GM19351 (cell line): ENCODE data around the gene FAM76B.

ENCODE experiments used
- ATAC-seq: cut with Tn5 transposase; IDR thresholded peaks from one replicate; pipeline ENCODE4 v1.9.1; 2021; ENCODE audit warnings: mild to moderate bottlenecking, moderate library complexity; ENCODE audit not compliant: unreplicated experiment

Gene FAM76B

DNA sequence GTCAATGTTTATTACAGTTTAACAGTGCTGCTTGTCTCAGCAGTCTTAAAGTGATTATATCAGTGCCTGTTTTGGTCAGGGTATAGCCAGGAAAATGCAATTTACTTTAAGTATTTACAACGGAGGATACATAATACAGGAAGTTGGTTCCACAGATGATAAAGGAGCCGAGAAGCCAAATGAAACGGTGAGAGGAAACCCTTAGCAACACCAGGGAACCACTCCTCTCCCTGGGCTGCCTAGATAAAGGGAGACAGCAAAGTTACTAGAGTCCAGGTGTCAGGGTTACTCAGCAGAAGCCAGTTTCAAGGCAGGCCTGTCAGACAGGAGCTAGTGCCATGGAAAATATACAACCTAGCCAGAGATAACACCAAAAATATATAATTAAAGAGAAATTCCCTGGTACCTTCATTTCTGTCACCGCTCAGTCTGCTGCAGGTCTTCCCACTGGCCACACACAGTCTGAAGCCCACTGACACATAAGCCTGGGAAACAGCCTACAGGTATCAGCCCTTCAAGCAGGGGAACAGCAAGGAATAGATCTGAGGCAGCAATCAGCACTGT lies 55.5 kb downstream of the FAM76B start:
- ATAC-seq = no peak

DNA sequence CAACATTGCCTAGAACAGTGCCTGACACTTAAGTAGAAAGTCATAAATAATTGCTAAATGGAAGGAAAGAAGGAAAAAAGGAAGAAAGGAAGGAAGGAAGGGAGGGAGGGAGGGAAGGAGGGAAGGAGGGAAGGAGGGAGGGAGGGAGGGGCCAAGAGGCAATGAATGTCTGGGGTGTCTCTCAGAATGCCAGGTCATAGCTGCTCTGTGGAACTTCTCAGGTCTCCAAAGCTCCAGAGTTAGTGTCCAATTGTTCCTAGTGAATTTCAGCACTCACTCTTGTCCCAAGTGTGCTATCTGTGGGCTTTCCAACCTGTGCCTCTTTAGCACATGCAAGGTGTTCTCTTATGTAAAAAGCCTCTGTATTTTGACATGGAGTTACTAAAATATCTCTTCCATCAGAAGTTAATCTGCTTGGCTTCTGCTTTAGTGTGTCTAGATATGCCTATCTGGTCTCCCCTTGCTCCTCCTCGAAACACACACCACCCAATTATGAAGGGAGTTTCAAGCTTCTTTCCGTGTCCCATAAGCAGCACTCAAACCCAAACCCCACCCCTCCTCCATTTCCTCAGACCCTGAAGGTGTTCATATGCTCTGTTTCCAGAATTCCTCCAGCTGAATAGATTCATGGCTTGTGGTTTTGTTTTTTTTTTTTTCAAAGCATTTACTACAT lies 56.5 kb downstream of the FAM76B start:
- no peak for ATAC-seq

DNA sequence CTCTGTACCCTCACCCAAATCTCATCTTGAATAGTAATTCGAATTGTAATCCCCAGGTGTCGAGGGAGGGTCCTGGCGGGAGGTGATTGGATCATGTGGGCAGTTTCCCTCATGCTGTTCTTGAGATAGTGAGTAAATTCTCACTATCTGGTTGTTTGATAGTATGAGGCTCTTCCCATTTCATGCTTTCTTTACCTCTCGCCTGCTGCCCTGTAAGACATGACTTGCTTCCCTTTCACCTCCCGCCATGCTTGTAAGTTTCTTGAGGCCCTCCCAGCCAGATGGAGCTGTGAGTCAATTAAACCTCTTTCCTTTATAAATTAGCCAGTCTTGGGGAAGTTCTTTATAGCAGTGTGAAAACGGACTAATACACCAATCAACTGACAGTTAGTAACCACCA lies 60.1 kb downstream of the FAM76B start:
- no peak for ATAC-seq

DNA sequence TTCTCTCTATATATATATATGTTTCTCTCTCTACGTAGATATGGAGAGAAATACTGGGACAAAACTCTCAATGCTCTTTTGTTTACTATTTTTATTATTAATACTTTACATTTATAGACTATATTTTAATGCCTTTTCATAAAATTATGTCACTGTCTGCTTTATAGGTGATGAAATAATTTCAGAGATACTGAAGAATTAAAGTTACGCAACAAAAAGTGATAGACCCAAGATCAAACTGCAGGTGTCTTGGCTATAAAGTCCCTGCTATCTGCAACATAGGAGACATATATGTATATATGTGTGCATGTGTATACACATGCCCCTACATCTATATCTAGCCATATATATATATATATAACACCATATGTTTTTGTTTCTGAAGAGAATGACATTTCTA lies 60.8 kb downstream of the FAM76B start:
- ATAC-seq = no peak

DNA sequence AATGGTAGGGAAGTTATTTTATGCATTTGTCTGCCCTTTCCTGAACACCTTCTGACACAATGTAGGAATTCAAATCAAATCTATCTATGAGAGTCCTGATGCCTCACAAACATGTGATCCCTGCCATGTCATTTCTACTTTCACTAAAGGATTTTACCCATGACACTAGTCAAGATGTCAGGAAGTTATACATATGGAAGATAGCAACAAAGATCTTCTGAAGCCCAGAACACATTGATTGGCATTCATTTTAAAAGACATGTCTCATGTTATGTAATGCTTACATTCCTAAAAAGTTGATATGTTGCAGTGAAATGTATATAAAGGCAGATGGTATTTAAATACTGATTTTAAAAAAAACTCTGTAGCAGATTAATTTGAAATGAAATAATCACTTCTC lies 61.5 kb downstream of the FAM76B start:
- no peak for ATAC-seq

DNA sequence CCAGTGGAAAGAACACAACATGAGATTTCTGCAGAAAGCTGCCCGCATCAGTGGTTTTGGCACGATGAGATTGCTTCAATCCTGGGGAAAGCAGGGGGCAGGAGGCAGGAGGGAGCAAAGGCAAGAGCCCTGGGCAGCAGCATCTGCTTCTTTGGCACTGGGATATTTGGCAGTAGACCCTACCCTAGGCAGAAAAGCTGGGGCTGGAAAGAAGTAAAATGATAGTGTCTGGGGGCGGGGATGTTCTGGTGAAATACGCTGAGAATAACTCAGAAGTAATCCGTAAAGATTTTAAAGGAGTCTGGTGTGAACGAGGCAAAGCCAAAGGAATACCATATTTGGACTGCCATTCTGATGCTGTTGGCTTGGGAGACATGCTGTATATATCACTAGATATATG lies 62.0 kb downstream of the FAM76B start:
- ATAC-seq = no peak

DNA sequence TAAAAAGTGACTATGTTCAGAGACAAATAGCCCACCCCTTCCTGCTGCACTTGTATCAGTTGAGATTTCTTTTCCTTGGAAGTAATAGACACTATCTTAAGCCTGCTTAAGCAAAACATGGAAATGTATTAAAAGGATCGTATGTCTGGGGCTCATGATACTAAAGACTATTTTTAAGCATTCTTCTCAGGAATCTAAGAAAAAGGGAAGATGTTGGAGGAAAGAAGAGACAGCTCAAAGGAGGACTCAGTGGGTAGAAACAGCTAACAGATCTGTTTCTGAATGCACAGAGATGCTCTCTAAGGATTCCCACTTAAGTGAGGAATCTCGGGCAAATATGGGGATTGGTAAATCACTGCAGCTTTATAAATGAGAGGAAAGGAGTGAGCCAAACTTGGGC lies 62.5 kb downstream of the FAM76B start:
- ATAC-seq = no peak

DNA sequence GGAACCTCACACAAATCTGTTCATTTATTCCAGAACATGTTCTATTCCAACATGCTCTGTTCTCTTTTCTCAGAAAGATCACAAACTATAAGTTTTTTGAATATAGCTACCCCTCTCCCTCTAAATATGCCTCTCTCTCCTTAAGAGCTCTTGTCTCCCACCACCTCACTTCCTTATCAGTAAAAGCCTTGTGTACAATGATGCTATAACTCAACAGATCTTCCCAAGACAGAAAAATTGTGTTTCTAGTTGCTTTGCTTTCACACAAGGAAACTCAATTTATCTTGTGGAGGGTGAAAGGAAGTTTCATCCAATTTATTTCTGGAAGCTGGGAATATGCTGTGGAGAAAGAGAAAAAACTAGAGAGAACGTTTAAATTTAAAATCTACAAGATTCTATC lies 64.4 kb downstream of the FAM76B start:
- no peak for ATAC-seq

DNA sequence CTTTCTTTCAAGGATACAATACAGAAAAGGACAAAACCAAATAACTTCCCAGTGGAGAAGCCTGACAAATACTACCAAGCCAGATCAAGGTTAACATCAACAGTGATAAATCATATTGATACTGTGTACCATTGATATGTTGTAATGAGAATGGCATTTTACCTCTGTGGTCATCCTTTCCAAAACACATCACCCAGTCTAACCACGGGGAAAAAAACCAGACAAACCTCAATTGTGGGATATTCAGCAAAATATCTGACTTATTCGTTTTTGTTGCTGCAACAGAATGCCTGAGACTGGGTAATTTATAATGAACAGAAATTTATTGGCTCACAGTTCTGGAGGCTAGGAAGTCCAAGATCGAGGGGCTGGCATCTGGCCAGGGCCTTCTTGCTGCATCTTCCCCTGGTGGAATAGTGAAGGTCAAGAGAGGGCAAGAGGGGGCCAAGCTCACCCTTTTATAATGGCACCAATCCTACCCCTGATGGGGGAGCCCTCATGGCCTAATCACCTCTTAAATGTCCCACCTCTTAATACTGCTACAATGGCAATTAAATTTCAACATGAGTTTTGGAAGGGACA lies 66.1 kb downstream of the FAM76B start:
- ATAC-seq = no peak

DNA sequence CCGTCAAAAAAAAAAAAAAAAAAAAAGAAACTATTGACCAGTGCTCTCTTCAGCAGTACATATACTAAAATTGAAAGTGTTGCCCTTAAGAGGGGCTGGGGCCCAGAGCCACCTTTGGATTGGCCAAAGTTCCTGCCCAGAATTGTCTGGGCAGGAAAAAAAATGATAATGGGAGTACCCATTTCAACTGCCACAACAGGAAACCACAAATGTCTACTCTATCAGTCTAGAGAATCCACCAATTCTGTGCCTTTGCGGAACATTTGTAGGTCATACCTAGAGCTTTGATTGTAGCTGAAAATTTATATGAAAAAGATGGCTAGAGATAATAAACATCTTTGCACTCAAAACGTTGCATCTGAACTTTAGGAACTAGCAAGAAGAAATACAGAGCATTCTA lies 69.4 kb downstream of the FAM76B start:
- ATAC-seq = no peak
